GM18861 (cell line): ENCODE data around the gene PRKCQ.
"Not testable (repeated sequence)": the region's sequence is repeated elsewhere in the genome, so short reads cannot be mapped to it uniquely, and the experiment has no call there.

Experiments
- ATAC-seq: cut with Tn5 transposase; IDR thresholded peaks from one replicate; pipeline ENCODE4 v1.9.1; 2021; ENCODE audit not compliant: unreplicated experiment

PRKCQ gene

DNA sequence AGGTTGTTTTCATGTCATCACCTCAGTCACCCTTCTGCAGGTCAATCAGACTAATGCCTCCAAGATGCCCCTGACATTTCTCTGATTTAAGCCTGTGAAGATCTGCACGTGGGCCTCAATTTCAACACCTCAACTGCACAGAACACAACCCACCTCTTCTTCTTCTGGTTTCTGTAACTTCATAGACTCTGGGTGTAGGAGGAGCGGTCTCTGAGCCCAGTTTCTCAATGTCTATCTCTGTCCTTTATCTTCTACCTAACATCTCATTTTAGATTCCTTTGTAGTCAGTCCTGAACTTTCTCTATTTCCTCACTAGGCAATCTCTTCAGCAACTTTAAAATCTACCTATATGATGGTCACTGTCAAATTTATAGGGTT, 85.6 kb downstream of the PRKCQ start:
- no peak for ATAC-seq

DNA sequence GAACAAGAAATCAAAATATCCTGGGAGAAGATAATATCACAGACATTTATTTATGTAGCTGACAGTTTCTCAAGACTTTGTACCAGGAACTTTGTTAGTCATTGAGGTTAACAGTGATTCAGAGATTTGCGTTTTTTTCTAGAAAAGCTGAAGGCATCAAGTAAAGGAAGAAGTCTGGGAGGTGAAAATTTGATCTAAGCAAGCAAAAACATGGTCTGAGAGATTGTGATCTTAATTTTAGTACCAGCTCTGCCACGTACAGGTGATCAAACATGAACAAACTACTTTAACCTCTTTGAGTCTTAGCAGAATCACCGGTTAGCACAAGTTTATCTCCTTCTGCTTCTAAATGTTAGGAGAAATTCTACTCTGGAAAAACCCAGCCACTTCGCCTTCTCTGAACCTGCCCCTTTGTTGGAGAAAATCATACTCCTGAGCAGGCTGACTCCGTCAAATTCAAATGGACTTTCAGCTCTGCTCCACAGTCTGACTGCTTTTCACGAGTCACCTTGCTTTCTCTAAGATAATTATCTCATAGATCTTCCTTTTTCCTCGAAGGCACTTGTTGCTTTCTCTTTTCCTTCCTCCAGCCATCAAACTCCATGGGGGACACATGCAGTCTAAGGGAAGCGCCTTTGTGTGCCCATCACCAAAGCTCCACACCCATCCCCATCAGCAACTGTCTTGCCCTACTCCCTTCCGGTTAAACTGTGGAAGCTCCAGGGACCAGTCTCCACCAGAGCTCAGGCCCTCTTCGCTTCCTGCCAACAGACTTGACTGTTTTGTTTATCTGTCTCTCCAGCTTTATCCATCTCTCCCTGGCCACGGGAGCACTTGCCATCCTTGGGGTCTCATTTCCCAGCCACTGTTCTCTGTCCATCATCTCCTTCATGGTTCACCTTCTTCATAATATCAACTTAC, 86.3 kb downstream of the PRKCQ start:
- ATAC-seq, result no peak

DNA sequence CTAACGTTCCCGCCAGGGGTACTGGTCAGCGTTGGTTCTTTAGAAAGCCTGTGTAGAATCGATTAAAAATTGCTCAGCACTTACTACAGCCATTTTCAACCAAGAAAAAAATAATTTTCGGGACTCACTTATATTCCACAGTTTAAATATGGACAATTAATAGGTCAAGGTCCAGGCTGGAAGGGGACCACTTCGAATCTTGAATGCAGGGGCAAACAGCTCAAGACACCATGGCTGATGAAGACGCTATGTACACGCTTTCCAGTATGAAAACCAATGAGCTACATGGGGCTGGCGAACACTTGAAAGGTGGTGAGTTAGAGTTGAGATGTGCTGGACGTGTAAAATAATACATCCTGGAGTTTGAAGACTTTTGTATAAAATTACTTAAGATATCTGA, 87.2 kb downstream of the PRKCQ start:
- ATAC-seq, result no peak

DNA sequence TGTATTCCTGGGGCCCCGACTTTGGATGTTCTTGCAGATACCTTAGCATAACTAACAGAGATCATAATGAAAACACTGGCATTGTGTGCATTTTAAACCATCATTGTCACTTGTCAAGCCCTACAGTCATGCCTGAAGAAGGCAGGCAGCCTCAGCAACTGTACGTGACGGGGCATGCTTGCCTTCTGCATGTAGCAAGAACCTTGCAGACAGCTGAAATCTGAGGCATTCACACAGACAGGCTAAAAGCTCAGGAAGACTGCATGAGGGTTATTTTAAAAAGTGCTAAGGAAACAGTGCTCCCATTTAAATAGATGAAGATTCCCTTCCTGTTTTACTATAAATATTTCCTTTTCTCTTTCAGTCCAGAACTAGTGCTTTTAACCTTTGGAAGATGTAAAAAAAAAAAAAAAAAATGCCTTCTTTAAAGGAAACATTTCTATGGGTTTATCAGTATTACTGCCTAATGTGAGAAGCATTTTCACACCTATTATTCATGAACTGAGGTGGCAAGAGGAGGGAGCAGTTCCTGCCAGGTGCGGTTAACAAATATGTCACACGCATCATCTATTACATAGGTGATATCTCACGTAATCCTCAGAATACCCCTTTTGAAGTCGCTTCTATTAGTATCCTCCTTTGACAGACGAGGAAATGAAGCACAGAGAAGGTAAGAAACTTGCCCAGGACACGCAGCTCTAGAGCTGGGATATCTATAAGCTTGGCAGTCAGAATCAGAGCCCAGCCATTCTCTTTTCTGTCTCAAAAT, 88.1 kb downstream of the PRKCQ start:
- no peak for ATAC-seq

DNA sequence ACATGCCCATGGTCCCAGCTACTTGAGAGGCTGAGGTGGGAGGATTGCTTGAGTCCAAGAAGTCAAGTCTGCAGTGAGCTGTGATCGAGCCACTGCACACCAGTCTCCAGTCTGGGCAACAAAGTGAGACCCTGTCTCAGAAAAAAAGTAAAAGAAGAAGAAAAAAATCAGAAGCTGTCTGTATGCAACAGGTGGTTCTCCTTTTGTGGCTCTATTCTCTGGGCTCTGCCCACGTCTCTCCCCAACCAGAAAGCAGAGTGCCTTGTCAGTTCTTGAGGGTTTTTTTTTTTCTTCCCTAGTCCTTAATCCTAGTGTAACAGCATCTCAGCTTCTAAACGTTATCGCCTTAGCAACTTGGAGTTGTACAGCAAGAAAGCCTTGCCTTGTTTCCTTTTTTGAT, 89.5 kb downstream of the PRKCQ start:
- ATAC-seq, result no peak

DNA sequence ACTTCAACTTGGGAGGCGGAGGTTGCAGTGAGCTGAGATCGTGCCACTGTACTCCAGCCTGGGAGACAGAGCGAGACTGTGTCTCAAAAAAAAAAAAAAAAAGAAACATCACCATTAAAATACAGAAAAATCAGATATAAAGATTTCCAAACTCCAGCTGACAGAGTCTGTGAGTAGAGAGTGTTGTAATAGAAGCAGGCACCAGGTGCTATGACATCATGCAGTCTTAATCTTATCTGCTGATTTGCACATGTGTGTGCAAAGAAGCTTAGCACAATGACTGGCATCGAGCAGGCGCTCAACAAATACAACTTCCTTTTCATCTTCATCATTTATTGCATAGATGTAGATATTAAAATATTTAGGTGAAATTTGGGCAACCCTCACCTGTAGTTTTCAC, 92.2 kb downstream of the PRKCQ start:
- ATAC-seq, result no peak

DNA sequence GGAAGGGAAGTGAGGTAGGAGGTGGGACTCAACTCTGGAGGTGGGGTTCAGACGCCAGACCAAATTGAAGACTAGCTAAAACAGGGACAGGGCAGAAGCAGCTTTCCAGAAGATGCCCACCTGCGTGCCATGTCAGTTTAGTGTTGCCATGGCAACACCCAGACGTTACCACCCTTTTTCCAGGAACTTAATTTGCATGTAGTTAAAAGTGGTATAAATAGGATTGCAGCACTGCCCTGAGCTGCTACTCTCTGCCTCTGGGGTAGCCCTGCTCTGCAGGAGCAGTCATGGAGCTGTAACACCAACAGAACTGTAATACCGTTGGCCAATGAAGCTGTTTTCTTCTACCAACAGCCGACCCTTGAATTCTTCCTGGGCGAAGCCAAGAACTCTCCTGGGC, 93.8 kb downstream of the PRKCQ start:
- ATAC-seq, result no peak

DNA sequence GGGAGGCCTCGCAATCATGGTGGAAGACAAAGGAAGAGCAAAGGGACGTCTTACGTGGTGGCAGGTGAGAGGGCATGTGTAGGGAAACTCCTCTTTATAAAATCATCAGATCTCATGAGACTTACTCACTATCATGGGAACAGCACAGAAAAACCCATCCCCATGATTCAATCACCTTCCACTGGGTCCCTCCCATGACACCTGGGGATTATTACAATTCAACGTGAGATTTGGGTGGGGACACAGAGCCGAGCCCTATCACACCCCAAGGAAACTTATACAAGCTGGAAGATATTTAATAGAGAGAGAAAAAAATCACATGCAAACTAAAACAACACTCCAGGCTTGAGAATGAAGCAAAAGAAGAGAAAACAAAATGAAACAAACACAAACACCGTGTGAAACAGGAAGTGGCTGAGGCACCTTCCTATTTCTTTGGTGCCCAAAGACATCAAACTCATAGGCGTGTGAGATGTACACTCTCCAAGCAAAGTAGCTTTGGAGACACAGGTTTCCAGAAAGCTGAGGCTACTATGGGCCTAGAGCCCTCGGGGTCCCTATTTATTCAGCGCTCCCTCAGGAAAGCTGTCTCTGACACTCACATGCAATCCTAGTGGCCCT, 97.2 kb downstream of the PRKCQ start:
- ATAC-seq, result no peak

DNA sequence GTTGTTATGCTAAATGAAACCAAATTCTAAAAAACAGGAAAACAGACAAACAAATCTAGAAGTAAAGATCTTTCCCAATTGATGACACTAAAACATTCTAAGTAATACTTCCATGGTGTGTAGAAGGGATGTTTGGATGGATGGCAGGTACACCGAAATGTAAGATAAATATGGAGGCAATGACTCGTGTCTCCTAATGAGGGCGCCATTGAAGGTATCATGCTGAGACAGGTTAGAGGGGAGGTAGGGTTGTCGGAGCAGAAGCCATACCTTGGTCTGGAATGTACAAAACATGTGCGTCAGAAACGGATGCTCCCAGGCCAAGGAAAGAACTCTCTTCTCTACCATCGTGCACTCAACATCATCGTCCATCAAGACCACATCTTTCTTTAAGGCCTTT, 101.4 kb downstream of the PRKCQ start:
- no peak for ATAC-seq

DNA sequence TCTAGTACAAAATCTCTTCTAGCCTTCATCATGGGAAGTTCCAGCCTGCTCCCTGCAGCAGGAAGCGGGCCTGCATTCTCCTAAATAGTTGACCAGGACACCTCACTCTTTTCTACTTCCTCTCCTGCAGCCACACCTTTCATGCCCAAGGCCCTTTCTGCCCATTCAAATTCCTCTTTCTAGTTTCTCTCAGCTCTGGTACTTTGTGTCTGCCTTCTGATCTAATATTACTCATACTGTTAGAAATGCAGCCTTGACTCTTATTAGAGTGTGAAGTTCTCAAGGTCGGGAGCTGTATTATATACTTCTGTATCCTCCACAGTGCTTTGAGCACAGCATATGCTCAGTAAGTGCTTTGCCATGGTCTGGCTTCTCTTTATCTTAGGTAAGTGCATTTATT, 103.1 kb downstream of the PRKCQ start:
- no peak for ATAC-seq

DNA sequence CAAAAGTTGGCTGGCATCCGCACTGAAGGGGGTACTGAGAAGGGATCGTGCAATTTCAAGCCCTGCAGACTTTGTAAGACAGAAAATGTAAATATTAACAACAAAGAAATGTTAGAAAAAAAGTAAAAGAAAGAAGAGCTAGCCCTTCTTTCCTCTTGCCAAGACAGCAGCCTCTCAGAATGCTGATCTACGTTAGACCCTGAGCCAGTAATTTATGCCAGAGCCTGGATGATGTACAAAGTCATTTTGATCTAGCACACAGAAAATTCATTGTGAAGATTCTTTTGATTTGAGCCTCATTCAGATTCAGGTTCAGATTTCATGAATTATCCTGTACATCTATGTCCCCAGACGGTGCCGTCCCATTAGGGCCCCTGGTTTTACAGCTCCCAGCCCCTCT, 105.2 kb downstream of the PRKCQ start:
- no peak for ATAC-seq

DNA sequence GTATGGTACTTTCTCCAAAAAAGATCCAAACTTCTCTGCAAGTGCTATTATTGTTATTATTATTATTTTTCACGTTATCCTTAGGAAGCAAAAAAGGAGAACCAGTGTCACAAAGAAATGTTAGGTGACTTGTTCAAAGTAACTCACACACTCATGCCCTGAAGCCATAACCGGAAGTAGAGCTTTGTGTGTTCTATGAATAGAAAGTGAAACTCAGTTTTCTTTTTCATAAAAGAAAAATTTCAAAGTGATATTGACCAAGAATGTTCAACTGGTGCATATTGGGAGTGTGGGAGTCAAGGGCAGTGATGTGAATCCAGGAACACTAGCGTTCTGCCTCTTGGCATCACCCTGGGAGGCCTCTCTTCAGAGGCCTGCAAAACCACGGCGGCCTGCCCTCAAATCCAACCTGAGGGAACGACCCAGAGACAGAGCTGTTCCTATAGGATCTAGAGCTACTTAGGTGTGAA, 106.1 kb downstream of the PRKCQ start:
- ATAC-seq, result peak; percentile 65

DNA sequence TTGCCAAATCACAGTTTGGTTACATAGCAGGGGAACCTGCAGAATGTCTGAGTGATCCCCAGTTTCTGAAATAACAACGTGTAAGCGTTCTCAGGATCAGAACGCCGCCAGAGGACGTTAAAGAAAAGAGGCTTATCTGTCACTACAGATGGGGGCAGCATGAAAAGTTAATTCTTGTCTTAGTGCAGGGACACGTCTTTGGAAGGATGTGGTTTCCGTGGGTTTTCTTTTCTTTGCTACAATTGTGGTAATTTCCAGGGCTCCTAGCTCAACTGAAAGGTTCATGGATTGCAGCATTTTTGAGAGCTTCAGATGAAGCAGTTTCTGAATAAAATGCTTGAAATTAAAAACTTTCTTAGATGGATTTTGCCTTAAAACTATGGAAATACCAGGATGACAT, 106.6 kb downstream of the PRKCQ start:
- ATAC-seq, result no peak

DNA sequence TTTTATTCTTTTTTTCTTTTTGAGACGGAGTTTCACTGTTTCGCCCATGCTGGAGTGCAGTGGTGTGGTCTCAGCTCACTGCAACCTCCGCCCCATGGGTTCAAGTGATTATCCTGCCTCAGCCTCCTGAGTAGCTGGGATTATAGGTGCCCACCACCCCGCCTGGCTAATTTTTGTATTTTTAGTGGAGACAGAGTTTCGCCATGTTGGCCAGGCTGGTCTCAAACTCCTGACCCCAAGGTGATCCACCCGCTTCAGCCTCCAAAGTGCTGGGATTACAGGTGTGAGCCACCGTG, 107.4 kb downstream of the PRKCQ start:
- ATAC-seq, result not testable (repeated sequence)

DNA sequence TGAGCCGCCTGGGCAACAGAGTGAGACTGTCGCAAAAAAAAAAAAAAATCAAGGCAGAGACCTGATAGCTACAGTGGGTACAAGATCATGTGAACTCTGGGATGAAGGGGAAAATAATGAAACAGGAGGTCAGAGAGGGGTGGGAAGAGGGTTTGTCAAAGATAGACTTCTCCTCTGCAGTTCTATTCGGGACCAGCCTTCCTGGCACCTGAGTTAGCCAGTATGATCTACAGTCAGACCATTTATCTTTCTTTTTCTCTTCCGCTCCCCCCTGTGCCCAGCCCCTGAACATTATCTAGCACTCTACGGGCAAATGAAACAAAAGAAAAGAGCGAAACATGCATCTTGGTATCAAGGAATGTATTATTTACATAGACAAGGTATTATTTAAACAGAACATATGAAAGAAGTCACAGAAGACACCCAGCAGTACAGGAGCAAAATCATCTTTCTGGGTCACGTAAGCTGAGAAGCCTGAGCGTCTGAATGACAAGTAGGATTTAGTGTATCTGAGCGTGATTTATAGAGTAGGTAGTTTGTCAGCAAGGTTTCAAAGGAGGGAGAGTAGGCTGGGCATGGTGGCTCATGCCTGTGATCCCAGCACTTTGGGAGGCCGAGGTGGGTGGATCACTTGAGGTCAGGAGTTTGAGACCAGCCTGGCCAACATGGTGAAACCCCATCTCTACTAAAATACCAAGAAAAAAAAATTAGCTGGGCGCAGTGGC, 109.0 kb downstream of the PRKCQ start:
- ATAC-seq, result no peak

DNA sequence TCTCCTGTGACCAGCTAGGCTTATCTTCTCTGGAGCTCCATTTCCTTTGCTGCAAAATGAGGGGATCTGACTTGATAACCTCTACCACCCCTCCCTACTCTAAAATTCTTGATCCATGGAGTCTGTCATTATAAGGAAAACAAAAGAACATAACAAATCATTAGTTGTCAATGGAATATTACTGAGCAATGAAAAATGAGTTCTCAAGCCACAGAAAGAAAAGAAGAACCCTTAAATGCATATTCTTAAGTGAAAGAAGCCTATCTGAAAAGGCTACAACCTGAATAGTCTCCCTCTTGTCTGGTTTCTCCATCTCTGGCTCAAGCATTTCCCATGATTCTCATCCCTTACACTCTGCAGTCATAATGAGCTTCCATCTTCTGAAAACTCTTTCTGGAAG, 110.4 kb downstream of the PRKCQ start:
- ATAC-seq, result no peak

DNA sequence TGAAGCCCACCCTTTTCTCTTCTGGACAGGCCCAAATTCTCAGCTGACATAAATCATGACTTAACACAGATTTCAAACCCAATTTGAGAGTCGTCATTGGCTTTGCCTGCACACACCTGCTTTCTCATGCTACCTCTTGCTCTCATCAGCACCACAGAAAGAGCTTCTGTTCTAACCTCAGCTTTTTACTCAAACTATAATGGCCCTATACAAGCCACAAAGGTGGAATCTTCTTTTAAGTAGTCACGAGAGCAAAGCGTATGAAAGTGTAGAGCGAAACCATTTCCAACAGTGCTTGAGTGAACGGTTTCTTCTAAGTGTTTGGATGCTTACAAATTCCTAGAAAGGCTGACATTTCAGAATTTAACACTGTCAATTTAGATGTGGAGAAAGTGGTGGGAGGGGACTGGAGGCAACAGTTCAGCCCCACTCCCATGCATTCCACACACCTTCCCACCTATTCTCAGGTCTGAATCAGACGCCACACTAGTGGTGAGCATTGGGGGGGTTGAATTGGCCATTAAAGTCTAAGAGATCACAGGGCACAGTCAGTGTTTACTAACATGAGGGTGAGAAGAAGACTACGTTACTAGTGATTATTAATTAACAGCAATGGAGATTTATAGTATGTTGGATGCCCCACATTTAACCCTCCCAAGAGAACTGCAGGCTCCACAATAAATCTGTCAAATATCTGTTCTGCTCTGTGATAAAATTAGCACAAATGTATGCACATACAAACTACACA, 114.0 kb downstream of the PRKCQ start:
- no peak for ATAC-seq

DNA sequence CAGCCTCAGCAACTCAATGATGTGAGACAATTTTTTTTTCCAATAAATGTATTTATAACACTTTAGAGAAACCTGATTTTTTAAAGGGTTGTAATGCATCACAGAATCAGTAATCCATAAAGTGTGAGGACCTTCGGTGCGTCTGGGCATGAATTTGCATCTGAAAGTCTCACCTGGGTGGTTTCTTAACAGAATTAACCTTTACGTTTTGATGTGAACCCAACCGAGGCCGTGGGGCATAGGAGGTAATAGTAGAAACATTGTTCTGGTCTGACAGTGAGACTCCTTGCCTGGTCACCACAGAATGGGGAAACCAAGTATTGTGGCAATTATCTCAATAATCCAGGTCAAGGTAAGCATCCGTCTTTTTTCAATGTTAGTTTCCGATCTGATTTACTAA, 114.6 kb downstream of the PRKCQ start:
- no peak for ATAC-seq

DNA sequence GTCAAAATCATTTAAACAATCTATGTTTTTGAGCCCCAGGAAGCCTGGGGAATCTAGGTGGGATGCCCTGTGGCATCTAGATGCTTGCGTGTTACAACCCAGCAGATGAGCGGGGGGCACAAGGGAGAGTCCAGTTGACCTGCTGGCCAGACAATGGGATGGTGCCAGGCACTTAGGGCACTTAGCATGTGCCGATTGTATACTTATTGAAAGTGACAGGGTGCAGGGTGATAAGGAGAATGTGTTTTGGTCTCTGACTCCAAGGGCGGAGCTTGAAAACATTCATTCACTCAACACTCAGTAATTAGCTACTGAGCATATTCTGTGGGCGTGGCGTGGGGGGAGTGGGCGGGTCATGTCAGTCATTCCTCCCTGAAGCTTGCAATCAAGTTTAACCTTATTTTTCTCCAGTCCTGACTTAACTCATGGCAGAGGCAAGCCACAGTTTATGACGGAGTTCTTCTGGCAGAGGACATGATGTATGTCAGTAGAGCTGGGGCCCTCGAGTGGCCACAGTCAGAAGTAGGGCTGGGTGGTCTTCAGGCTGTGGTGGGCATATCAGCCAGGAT, 115.1 kb downstream of the PRKCQ start:
- ATAC-seq, result no peak

DNA sequence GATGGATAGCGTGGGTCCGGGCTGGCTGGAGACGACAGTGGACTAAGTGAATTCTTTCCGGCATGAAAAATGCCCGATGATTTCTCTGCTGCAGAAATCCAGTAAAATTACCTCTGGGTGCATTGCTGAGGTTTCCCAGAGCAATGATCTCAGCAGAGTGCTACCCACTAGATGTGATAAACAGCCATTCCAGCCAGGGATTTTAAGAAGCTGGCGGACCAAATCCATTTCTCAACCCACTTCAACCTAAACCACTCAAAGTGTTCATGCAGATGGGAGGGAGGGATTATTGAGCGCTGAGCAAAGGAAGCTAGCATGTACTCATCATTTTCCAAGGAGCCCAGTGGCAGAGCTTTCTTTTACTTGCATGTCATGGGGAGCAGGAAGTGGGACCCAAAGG, 116.7 kb downstream of the PRKCQ start:
- no peak for ATAC-seq
